GM19025 (cell line): Measurements from ENCODE around the gene SEC14L5.

Experiments used
- ATAC-seq: cut with Tn5 transposase; IDR thresholded peaks from one replicate; pipeline ENCODE4 v1.9.1; 2021; ENCODE audit warnings: mild to moderate bottlenecking, low read depth, moderate library complexity; ENCODE audit not compliant: unreplicated experiment

Gene SEC14L5

GRCh38 chr16:4981473-4981872 lies 23.3 kb downstream of the SEC14L5 start:
- ATAC-seq: no peak

DNA sequence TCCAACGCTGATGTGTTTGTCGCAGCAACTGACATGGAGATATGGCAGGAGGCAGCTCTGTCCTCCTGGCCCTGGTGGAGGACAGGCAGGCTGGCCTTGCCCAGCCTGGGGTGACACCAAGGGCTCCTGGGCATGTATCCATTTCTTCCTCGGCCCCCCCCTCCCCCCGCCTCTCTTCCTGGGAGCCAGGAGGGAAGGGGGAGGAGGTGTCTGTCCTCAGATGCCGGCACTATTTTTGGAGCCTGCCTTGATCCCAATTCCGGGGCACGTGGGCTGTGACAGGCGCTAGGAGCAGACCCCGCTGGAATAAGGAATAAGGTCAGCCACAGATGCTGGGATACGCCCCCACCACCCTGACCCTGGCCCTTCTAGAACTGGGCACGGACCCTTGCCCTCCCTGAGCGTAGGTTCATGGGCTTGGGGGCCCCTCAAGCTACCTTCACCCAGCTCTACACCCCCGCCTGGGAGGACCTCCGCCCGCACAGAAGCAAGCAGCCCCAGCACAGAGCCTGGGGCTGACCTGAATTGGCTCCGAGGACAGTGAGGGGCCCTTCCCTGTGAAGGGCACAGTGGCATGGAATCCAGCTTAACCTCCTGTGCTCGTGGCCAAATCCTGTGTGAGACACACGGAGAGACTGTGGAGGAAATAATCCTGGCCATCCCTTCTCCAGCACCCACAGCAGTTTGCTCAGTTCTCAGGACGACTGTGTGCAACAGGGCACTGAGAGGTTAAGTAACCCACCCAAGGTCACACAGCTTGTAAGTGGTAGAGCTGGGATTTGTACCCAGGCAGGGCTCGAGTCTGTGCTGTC lies 24.1 kb downstream of the SEC14L5 start:
- ATAC-seq: no peak

DNA sequence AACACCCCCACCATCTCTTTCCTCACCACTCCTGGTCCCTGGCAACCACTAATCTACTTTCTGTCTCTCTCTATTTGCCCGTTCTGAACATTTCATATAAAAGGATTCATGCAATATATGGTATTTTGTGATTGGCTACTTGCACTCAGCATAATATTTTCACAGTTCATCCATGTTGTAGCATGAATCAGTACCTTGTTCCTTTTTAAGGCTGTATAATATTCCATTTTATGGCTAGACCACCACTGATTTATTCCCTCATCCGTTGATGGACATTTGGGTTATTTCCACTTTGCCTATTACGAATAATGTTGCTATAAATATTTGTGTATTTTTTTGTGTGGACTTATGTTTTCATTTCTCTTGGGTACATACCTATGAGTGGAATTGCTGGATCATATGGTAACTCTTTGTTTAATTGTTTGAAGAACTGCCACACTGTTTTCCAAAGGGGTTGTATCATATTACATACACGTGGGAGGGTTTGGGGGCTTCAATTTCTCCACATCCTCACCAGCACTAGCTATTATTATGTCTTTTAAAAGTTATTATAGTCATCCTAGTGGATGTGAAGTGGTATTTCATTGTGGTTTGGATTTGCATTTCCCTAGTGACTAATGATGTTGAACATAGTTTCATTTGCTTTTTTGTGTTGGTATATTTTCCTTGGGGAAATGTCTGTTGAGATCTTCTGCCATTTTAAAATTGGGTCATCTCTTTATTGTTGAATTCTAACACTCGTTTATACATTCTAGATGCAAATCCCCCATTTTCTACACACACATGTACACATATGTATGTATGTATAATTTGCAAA lies 26.3 kb downstream of the SEC14L5 start:
- no peak for ATAC-seq

- ATAC-seq: no peak
These were observed 29.1 kb downstream of the SEC14L5 start for GRCh38 chr16:4987250-4987579.

DNA sequence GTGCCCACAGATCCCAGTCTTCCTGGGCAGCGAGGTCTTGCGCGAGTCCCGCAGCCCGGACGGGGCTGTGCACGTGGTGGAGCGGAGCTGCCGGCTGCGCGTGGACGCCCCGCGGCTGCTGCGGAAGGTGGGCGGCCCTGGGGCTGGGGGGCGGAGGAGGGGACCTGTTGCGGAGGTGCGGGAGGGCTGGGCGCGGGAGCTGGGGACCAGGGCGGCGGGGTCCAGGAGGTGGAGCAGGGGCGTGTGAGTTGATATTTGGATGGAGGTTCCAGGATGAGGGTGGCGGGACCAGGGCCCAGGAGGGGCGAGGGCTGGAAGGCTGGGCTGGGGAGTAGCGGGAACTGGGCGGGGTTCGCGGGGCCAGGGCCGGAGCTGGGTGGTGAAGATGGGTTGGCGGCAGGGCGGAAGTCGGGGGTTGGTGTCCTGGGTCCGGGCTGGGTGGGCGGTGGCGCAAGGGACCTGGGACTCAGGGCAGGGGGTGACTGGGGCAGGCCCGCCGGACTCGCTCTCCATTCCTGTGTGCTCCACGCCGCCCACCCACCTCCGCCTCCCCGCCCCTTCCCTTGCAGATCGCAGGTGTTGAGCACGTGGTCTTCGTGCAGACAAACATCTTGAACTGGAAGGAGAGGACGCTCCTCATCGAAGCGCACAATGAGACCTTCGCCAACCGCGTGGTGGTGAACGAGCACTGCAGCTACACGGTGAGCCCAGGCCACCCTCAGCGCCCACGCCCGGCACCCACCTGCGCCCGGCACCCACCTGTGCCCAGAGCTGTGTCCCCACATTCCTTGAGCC lies 29.6 kb downstream of the SEC14L5 start:
- ATAC-seq: no peak

GRCh38 chr16:4988647-4989046 lies 30.5 kb downstream of the SEC14L5 start:
- ATAC-seq: no peak

DNA sequence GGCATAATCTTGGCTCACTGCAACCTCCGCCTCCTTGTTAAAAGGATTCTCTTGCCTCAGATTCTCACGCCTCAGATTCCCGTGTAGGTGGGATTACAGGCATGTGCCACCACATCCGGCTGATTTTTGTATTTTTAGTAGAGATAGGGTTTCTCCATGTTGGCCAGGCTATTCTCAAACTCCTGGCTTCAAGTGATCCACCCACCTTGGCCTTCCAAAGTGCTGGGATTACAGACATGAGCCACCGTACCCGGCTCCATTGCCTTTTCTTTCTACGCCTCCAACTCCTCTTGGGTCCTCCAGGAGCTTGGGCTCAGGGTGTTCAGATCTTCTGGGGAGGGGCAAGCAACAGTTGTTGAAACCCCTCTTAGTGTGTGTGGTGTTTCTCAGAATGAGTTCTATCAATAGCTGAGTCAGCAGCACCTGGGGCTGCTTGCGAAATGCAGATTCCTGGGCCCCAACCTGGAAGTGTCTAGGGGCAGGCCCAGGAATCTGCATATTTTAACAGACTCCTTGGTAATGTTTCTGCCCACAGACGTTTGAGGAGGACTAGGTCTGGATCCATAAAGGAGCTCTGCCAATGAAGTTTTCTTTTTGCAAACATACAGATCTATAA lies 31.4 kb downstream of the SEC14L5 start:
- ATAC-seq: no peak

GRCh38 chr16:4990415-4990814 lies 32.3 kb downstream of the SEC14L5 start:
- ATAC-seq: no peak

DNA sequence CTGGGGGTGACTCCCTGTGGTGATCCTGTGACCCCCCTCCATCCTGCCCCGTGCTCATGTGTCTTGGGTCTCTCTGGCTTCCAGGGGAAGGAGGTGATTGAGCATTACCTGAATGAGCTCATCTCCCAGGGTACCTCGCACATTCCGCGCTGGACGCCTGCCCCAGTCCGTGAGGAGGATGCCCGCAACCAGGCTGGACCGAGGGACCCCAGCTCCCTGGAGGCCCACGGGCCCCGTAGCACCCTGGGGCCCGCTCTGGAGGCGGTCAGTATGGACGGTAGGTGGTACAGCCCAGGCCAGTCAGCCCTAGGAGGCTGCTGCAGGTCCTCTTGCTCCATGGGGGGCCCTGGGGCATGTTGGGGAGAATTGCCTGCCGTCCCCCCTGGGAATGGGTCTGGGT lies 33.6 kb downstream of the SEC14L5 start:
- ATAC-seq: no peak

DNA sequence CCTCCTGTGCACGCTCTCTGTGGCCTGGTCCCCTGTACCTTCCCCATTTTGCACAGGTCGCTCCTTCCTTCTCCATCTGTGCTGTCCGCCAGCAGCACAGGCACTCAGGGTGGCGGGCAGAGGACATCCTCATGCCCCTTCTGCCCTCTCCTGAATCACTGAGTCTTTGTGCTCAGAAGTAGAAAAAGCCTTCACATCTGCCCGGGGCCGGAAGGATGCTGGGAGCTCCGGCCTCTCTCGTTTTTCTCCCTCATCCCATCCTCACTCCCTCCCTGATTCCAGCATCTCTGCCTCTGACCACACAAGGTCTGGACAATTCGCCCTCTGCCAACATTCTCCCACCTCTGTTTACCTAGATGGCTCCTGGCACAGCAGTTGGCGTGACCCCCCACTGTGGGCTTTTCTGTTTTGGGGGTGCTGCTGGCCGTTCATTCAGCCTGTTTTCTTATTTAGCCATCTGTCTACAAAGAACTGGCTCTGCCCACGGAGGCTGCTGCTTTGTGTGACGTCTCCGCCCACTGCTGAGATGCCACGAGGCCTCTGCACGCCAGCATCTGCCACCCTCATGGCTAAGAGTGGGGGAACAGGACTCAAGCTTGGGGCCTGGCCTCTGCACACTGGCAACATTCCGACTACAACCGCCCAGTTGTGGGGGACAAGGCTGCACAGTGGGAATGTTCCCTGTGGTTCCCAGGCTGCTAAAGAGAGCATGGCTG lies 36.7 kb downstream of the SEC14L5 start:
- ATAC-seq: no peak

GRCh38 chr16:5000573-5001001 lies 42.5 kb downstream of the SEC14L5 start:
- ATAC-seq: no peak

- no peak for ATAC-seq
These were observed 43.4 kb downstream of the SEC14L5 start for GRCh38 chr16:5001571-5001970.

DNA sequence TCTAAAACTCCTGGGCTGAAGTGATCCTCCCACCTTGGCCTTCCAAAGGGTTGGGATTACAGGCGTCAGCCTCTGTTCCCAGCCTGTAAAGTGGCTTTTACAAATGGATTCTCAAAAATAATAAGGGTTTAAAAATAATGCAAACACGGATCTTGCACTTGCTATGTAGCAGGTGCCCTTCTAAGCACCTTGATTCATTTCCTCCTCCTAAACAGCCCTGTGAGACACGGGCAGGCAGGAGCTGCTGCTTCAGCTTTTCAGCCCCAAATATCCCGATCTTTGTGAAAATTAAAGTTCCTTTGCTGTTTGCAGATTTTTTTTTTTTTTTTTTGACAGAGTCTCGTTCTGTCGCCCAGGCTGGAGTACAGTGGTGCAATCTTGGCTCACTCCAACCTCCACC lies 43.9 kb downstream of the SEC14L5 start:
- no peak for ATAC-seq

DNA sequence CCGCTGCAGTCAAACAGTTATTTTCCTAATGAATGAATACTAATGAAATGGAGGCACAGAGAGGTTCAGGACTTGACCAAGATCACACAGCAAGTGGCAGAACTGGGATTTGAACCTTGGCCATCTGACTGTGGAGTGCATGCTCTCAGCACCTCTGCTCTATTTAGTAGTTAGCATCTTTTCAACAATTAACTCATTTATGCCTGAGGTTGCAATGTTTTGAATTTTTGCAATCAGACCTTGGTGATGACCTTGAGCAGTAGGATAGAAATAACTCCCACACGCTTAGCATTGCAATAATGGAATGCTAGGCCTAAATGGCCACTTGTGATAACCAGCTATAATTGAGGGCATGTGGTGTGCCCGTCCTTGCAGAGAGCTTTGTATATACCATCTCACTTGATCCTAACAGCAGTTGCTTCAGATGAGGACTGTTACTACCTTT lies 44.6 kb downstream of the SEC14L5 start:
- ATAC-seq: no peak

DNA sequence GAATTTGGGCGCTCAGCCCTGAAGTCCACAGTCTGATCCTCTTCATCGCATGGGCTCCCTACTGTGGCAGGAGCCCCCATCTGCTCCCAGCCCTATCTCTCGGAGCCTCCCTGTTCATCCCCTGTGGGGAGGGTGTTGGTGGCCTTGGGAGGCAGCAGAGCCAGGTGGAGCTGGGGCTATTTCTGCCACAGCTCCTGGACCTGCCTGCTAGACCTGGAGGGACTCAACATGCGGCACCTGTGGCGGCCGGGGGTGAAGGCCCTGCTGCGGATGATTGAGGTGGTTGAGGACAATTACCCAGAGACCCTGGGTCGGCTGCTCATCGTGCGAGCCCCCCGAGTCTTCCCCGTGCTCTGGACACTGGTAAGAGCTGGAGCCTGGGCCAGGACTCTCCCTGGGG lies 45.1 kb downstream of the SEC14L5 start:
- ATAC-seq: no peak

DNA sequence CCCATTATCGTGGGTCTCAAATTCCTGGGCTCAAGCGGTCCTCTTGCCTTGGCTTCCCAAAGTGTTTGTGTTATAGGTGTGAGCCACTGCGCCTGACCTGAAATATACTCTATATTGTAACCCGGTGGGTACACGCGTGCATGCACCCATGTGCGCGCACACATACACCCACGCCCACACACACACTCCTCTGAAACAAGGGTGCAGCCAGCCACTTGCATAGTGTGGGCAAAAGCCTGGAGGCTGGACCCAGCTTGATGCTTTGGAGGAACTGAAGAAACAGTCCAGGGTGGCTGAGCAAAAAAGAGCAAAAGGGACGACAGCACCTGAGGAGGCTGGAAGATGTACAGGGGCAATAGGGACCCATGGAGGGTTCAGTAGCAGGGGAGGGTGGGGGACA lies 45.7 kb downstream of the SEC14L5 start:
- no peak for ATAC-seq

DNA sequence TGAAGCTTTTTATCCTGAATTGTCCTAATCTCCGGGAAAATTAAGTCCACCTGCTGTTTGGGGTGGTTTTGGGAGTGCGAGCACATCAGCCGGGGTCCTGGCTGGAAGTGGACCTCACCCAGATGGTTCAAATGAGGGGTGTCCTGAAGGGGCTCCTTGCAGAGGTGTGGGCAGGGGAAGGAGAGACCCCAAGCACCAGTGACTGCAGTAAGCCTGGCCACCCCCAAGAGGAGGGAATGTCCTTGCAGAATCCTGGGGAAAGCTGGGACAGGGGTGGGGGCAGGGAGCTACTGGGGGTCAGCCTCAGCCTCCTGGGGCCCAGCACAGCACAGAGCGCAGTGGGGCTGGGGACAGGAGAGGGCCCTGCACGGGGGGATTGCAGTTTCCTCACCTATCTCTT lies 46.2 kb downstream of the SEC14L5 start:
- ATAC-seq: no peak

- no peak for ATAC-seq
These were observed 47.8 kb downstream of the SEC14L5 start for GRCh38 chr16:5005916-5006315.

DNA sequence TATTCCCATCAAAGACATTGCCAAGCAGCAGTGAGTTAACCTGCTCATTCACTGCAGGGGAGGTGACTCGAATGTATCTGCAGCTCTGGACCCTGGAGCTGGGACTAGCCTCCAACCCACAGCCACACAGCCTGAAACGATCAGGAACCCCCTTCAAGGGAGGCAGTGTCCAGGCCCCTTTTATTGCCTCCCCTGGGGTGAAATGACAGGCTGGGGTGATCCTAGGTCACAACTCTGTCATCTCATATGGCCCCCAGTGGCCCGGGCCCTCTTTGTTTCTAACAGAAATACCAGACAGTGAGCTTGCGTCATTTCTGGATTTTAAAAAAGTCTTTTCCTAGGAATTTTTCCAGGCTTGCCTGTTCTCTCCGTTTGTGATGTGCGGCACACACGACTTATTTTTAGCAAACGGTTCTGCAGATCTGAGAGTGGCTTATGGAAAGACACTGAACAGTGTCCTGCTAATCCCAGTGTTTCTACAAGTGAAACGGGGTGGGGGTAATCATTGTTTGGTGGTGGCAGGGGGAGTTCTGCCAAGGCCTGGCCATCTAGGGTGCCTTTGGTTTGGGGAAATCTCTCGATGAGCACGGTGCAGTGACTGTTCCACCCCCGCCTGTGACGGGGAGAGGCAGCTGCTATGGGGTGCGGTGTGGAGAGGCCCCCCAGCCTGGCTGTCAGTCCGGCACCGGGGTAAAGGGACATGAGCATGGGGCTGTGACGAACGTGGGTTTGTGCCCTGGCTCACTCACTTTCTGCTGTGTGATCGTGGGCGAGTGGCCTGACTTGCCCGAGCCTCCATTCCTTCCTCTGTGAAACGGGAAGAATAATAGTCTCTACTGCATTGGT lies 48.4 kb downstream of the SEC14L5 start:
- ATAC-seq: no peak
